ENCODE data around the gene AGFG2.

DNA sequence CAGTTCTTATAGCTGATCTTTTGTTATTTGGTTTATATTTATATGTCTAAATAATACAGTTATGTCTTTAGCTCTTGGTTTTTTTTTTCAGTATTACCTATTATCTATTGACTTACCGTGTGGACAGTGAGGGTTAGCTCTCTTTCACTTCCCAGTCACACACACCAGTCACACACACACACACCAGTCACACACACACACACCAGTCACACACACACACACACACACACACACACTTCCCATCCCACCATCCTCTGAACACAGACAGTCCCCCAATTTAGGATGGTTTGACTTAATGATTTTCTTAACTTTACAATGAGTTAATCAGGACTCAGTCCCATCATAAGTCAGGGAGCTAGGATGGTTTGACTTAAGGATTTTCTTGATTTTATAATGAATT, 18.9 kb upstream of the AGFG2 start:
- TF ChIP-seq CTCF (IDR thresholded peaks at IDR 0.05): no peak
- TF ChIP-seq POLR2A (IDR thresholded peaks at IDR 0.05): no peak
- no peak for TF ChIP-seq EP300 (IDR thresholded peaks at IDR 0.05)
- no peak for TF ChIP-seq POLR2AphosphoS5 (IDR thresholded peaks at IDR 0.05)

All from stomach (tissue), 4 donors.